ENCODE results near the gene SRRM4.

SRRM4 gene

DNA sequence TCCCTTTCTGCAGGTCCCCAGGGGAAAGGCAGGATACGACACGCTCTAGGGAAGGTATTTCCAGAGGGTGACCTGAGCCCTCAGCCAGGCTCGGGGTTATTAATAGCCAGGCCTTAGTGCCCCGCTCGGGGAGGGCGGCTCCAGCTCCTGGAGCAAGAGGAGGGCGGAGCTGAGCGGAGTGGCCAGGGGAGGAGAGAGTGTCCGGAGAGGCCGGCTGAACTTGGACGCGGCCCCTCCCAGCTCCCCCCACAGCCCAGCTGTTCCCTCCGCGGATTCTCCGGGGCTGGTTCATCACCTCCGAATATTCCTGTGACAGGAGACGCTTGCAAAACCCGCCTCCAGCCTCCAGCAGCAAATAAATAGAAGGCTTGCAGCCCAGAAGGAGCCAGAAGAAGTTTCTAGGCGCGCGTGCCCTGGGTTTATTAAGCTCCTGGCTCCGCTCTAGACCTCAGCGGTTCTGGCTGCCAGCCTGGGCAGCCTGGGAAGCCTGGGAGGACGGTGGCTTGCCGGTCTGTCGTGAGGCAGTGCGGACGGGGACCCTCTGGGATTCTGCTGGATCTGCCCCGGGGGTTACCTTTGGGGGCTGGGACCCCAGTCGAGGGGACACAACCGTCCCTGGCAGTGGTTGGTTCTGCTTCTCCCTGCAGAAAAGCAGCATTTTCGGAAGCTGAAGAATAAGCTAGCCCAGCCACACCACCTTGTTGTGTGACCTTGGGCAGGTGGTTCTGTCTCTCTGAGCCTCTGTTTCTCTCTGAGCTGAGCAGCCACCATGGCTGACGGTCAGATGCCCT lies 197.4 kb downstream of the SRRM4 start, which contains the start of gene HSPB8:
TSS of gene HSPB8 (plus strand) at position 388 of the 791 bp plus-strand sequence. CDS start at position 770, 382 bp downstream.
- TF ChIP-seq CTCF (IDR thresholded peaks at IDR 0.05; ENCODE audit: low read depth, low read length): no peak
- peak within 1 kb of the TSS; percentile 63 for H3K4me3 ChIP-seq (ENCODE audit: low read depth, low read length)

DNA sequence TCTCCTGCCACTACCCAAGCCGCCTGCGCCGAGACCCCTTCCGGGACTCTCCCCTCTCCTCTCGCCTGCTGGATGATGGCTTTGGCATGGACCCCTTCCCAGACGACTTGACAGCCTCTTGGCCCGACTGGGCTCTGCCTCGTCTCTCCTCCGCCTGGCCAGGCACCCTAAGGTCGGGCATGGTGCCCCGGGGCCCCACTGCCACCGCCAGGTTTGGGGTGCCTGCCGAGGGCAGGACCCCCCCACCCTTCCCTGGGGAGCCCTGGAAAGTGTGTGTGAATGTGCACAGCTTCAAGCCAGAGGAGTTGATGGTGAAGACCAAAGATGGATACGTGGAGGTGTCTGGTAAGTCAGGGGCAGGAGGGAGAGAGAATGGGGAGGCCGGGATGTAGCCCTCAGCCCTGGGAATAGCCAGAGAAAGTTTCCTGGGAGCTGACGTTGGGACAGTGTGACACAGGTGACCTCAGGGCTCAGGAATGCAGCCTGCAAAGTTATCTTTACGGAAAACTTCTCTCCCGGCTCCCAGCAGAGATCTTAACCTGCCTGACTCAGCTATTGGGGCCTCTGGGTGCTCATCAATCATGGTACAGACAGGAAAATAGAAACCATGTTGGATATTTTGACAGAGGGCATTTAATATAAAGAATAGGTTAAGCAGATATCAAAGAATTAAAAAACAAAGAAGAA lies 198.1 kb downstream of the SRRM4 start:
- TF ChIP-seq CTCF (IDR thresholded peaks at IDR 0.05; ENCODE audit: low read depth, low read length): no peak
- H3K4me3 ChIP-seq (ENCODE audit: low read depth, low read length): peak overlapping the region; percentile 63

- H3K4me3 ChIP-seq (ENCODE audit: low read depth, low read length): peak overlapping the region; percentile 63
- no peak for TF ChIP-seq CTCF (IDR thresholded peaks at IDR 0.05; ENCODE audit: low read depth, low read length)
These were observed 199.2 kb downstream of the SRRM4 start for GRCh38 chr12:119180380-119181040.

GRCh38 chr12:119181202-119181601 lies 199.9 kb downstream of the SRRM4 start:
- peak overlapping the region; percentile 63 for H3K4me3 ChIP-seq (ENCODE audit: low read depth, low read length)
- TF ChIP-seq CTCF (IDR thresholded peaks at IDR 0.05; ENCODE audit: low read depth, low read length): no peak

DNA sequence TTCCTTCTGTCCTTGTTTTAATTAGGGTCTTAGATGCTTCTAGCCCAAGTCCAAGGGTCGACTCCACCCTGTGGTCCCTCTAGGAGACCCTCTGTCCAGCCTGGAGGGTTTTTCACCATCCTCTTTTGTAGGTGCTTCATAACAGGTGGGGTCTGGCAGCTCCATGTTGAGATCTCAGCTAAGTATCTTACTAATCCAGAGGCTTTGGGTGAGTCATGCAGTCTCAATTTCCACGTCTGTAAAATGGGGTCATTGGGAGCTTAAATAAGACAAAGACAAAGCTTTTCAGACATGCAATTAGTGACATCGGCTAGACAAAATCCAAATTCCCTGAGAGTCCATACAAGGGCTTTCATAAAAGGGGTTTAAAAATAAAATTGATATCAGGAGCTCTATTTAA lies 200.6 kb downstream of the SRRM4 start:
- no peak for TF ChIP-seq CTCF (IDR thresholded peaks at IDR 0.05; ENCODE audit: low read depth, low read length)
- H3K4me3 ChIP-seq (ENCODE audit: low read depth, low read length): no peak overlapping the region

GRCh38 chr12:119182701-119183493 lies 201.6 kb downstream of the SRRM4 start:
- TF ChIP-seq CTCF (IDR thresholded peaks at IDR 0.05; ENCODE audit: low read depth, low read length): no peak
- no peak overlapping the region for H3K4me3 ChIP-seq (ENCODE audit: low read depth, low read length)

All from WI38 (cell line).